NCI-H1105 treated with DMSO at 0.1 percent for 48 hours (cell line): Measurements from ENCODE around the gene ELL.

Experiments used
- DNase-seq: peaks from one replicate; lab custom pipeline; 2025; lab: John Stamatoyannopoulos, UW

ELL gene

GRCh38 chr19:18433735-18434398 is 88.0 kb downstream of the ELL start:
- DNase-seq = no peak

GRCh38 chr19:18433015-18433691 is 88.7 kb downstream of the ELL start:
- DNase-seq = peak; percentile 47

DNA sequence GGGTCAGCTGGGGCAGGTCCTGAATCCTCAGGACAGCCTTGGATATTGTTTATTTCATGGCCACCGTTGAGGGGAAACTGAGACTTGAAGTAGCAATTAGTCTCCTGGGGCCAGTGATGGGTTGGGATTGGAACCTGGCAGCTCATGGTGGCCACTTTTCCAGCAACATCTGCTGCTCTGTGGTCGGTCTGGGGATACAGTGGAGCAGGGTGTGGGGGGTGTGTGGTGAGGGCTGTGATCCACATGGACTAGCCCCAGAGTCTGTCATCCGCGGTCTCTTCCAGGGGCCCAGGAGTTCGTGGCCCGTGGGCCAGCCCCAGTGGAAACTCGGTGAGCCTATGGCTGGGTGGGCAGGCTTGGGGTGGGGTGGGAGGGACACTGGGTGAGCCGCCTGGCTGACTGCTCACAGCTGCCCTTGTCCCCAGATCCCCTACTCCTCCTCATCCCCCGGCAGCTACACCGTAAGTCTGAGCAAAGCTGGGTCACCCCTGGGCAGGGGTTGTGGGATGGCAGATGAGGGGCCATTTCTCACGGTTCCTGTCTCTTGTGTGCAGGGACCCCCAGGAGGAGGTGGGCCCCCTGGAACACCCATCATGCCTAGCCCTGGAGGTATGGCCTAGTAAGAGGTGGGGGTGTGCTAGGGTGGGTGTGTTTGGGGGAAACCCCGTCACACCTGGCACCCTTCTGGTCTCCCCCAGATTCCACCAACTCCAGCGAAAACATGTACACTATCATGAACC is 89.4 kb downstream of the ELL start:
- DNase-seq = no peak

GRCh38 chr19:18431351-18432197 is 90.3 kb downstream of the ELL start:
- no peak for DNase-seq

DNA sequence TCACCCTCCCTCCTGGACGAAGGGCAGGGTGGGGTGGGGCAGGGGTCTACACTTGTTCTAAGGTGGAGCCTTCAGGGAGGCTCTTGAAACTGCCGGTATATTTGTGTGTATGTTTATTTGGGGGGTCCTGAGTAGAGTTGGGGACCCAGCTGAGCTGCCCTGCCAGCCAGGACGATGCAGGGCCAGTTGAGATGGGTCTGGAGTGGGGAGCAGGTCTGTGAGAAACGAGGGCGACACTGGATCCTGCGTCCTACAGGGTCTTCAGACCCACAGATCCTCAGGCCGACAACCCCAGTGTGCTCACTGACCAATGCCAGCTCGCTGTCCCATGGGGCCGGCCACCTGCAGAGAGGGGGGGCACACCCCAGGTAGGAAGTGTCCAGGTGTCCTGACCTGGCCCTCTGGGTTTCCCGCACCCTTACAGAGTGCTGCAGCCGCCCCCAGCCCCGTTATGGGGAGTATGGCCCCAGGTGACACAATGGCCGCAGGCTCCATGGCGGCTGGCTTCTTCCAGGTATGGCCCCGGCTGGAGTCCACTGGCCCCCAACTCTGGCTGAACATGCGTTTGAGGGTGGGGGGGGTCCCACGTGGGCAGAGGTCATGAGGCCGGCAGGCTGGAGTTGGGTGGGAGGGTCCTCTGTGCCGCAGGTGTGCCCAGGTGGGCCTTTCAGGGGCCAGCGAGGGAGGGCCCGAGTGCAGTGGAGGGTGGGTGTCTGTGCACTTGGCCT is 91.3 kb downstream of the ELL start:
- no peak for DNase-seq

GRCh38 chr19:18429717-18430416 is 92.0 kb downstream of the ELL start:
- no peak for DNase-seq

DNA sequence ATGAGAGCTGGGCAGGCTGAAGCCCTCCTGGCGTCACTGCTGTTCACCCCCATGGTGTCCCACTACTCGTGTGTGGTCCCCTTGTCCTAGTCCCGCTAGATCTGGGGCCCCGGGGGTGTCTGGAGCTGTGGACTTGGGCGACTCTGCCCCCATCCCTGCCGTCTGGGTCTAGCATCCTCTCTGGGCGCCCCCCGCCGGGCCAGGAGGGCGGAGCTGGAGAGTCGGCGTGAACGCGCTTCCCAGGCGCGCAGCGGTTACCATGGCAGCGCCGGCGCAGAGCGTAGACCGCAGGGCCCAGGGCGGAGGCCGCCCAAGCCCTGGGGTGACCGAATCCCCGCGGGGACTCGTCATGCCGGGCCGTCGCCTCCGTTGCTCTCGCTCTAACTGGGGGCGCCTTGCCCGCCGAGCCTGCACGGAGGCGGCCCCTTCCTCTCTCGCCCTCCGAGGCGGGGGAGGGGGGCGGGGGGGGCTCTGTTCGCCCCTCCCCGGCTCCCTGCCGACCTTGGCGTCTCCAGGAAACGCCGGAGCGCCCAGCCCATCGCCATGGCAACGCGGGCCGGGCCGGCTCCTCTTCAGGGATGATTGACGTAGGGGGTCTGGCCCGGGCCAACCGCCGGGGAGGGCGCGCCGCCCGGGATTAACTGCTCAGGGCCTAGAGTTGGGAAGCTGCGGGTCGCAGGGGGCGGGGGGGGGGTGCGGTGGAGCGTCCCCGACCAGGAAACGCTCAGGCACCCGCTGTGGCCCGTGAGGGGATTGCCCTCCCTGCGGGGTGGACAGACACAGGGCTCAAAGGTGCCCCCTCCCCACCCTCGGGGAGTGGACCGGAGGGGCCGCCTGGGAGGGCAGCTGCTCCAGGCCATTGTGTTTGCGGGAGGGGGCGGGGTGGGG is 92.8 kb downstream of the ELL start:
- DNase-seq = peak; percentile 86

DNA sequence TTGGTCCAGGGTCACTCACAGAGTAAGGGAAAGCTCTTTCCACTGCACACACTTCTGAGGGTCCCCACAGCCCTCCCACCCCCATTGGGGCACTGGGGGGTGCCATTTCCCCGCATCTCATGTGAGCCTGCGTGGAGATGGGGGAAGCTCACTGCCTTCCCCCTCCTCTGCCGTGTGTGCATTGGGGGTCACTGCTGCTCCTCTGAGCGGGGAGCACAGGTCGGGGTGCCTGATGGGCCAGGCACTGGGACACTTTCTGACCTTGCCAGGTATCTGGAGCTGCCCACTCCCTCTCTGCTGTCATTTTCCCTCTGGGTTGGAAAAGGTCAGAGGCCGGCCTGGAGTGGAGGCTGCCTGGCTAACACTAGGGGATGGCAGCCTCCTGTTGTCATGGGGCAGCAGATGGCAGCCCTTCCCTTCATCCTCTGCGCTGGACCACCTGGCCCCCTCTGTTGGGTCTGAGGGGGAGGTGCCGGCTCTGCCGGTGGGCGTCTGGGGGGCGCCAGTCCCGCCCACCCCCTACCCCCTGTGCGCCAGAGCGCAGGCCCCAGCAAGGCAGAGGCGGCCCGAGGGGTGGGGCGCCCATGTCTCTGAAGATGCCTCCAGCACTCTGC is 93.6 kb downstream of the ELL start:
- DNase-seq = no peak

DNA sequence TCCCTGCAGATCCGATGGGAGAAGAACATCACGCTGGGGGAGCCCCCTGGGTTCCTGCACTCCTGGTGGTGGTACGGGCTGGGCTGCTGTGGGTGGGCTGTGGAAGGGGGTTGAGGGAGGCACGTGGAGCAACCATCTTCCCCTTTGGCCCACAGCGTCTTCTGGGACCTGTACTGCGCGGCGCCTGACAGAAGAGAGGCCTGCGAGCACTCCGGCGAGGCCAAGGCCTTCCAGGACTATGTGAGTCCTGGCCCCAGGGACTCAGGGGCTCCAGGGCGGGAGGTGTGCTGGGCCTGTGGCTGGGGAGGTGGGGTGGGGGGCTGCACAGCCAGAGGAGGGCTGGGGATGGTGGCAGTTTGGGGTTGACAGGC is 94.1 kb downstream of the ELL start:
- DNase-seq = no peak

- no peak for DNase-seq
These were observed 94.7 kb downstream of the ELL start for GRCh38 chr19:18427080-18427742.

DNA sequence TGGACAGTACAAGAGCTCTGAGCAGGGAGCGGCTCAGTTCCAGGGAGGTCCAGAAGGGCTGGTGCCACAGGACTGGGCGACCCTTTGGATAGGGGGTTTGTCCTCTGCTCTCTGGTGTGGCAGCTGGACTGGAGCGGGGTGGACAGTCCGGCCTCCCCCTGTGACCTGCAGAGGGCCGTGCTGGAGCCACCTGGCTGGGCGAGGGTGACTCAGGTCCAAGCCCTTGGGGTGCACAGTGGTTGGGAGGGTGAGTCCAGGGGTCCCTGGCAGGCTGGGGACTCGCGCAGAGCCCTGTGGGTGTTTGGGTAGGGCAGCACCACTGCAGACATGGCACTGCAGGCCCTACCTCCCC is 95.5 kb downstream of the ELL start:
- no peak for DNase-seq

- DNase-seq = no peak
These were observed 96.1 kb downstream of the ELL start for GRCh38 chr19:18425515-18426415.

DNA sequence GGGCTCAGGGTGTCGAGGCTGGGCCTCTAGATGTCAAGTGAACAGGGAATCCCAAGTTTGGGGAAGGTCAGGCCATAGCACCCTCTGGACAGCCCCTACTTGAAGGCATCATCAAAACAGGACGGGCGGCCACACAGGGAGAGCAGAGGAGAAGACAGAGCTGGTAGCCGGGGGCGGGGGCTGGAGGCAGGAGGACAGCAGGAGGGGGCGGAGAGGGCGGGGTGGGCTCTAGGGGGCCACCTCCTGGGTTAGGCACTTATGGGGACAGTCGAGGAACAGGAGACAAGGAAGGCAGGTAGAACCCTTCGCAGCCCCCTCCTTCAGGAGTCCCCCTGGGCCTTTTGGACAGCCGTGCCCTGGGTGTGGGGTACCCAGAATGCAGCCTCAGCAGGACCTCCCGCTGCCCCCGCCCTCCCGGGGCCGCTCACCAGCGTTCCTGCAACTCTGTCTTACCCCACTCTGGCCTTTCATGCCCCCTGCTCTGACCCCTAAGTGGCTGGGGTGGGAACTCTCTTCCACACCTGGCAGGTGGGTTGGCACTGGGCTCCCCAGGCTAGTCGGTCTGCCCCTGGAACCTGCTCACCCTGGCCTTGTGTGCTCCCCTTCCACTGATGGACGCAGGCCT is 96.9 kb downstream of the ELL start:
- DNase-seq = no peak

DNA sequence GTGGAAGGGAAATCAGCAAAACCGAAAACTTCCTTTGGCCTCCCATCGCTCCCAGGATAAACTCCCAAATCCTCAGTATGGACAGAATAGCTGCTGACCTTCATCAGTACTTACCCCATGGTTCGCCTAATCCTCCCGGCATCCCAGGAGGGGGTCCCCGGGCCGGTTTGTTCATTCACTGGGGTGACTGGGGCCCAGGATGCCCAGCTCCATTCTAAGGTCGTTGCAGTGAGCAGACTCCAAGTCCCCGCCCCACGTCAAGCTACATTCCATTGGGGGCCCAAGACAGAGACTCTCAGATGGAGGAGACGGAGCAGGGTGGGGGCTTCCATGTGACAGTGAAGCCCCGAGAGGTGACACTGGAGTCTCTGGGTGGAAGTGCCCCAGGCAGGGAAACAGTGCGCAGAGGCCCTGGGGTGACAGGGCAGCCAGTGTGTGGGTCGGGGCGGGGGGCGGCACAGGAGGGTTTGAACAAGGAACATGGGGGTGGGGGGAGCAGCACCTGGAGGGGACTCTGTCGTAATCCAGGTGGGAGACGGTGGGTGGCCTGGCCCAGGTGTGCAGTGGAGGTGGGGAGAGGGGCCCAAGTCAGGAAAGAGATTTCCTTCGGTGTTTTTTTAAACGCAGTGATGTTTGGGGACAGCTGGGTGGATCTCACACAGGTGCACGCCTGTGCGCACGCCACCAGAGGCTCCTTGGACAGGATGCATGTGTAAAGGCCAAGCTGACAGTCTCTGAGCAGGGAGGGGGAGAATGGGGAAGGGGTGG is 97.6 kb downstream of the ELL start:
- no peak for DNase-seq

DNA sequence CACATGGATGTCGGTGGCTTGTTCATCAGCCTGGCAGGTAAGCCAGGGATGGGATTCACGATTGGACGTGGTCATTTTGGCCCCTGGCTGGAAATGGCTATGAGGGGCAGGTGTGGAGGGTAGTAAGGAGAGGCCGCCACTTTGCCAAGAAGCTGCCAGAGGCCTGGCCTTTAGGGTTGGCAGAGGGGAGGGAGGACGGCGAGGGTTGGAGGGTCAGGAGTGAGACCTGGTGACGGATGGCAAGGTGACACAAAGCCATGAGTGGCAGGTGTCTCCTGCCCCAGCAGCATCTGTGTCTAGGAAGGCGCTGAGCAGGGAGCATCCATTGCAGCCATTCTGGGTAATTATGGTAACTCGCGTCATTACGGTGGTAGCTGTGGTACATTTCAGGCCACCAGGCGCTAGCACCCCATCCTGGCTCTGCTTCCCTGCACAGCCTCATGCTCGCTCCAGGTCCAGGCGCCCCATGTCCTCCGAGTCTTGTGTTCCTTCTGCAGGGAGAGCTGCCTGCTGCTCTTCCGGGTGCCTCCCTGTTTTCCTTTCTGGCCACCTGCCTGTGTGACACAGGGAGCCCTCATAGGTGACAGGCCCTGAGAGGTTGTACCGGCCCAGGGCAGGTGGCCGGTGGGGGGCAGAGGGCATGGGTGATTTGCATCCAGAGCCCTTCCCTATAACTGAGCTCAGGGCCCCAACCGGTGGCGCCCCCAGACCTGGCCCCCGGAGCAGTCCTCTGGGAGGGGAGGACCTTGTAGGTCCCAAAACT is 98.4 kb downstream of the ELL start:
- DNase-seq = no peak
